ENCODE measurements around the gene USP17L29.
"Not testable (repeated sequence)": the region's sequence is repeated elsewhere in the genome, so short reads cannot be mapped to it uniquely, and the experiment has no call there.

USP17L29 gene

DNA sequence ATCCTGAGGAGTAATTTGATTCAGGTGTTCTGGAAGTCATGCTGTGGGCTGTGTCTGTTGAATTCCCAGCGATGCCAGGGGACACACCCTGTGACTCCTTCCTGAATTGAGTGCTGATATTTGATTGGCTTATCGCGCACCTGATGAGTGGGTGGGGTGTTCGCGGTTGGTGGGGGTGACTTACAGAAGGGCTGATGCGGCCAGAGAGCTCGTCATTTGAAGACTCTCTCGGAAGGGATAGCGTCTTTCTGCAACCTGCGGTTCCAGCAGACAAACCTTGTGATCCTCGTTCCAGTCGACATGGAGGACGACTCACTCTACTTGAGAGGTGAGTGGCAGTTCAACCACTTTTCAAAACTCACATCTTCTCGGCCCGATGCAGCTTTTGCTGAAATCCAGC, at the start of gene USP17L29:
Gene USP17L29 (plus strand): TSS at position 301 of the 400 bp plus-strand sequence. CDS start 0 bp downstream, at position 301.
- not testable (repeated sequence) for H3K4me1 Mint-ChIP-seq (ENCODE audit: low read depth); H3K9me3 Mint-ChIP-seq; H3K4me3 Mint-ChIP-seq; H3K27me3 Mint-ChIP-seq; H3K36me3 Mint-ChIP-seq (ENCODE audit: low read depth); H3K27ac Mint-ChIP-seq

DNA sequence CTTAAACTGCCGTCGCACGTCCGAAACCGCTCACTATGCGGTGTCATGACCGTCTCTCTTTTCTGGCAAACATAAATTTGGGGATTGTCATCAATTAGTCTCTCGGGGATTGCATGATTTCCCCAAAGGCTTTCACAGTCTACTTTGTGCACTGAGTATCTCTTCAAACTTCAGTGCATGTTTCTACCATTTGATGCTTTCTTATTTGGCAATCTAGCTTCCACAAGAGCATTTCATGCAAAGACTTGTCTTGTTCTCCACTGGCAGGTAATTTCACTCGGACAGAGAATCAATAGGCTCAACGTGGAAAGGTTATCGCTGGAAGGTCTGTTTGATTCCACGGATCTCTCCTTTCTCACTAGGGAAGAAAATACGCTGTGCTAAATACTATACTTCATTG, 29.2 kb upstream of the USP17L29 start:
- not testable (repeated sequence) for H3K4me1 Mint-ChIP-seq (ENCODE audit: low read depth); H3K9me3 Mint-ChIP-seq; H3K27me3 Mint-ChIP-seq; H3K36me3 Mint-ChIP-seq (ENCODE audit: low read depth); H3K27ac Mint-ChIP-seq; H3K4me3 Mint-ChIP-seq

- not testable (repeated sequence) for H3K27ac Mint-ChIP-seq; H3K4me1 Mint-ChIP-seq (ENCODE audit: low read depth); H3K36me3 Mint-ChIP-seq (ENCODE audit: low read depth); H3K4me3 Mint-ChIP-seq; H3K9me3 Mint-ChIP-seq; H3K27me3 Mint-ChIP-seq
These were observed 28.6 kb upstream of the USP17L29 start, which contains the start of gene USP17L24 for GRCh38 chr4:9324865-9325264. TSS of gene USP17L24 (plus strand) at chr4:9325165. CDS start at chr4:9325165, 0 bp downstream.

GRCh38 chr4:9329611-9330010, 23.8 kb upstream of the USP17L29 start, which contains the start of gene USP17L25:
TSS of gene USP17L25 (plus strand) at chr4:9329911. CDS start at chr4:9329911, 0 bp downstream.
- H3K4me3 Mint-ChIP-seq; H3K9me3 Mint-ChIP-seq; H3K4me1 Mint-ChIP-seq (ENCODE audit: low read depth); H3K36me3 Mint-ChIP-seq (ENCODE audit: low read depth); H3K27me3 Mint-ChIP-seq; H3K27ac Mint-ChIP-seq: not testable (repeated sequence)

DNA sequence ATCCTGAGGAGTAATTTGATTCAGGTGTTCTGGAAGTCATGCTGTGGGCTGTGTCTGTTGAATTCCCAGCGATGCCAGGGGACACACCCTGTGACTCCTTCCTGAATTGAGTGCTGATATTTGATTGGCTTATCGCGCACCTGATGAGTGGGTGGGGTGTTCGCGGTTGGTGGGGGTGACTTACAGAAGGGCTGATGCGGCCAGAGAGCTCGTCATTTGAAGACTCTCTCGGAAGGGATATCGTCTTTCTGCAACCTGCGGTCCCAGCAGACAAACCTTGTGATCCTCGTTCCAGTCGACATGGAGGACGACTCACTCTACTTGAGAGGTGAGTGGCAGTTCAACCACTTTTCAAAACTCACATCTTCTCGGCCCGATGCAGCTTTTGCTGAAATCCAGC, 19.1 kb upstream of the USP17L29 start, which contains the start of gene USP17L26:
Gene USP17L26 (plus strand): TSS at position 301 of the 400 bp plus-strand sequence. CDS start 0 bp downstream, at position 301.
- H3K4me3 Mint-ChIP-seq; H3K4me1 Mint-ChIP-seq (ENCODE audit: low read depth); H3K27me3 Mint-ChIP-seq; H3K36me3 Mint-ChIP-seq (ENCODE audit: low read depth); H3K9me3 Mint-ChIP-seq; H3K27ac Mint-ChIP-seq: not testable (repeated sequence)

GRCh38 chr4:9339103-9339502, 14.3 kb upstream of the USP17L29 start, which contains the start of gene USP17L5:
TSS of gene USP17L5 (plus strand) at chr4:9339403. CDS start at chr4:9339403, 0 bp downstream.
- H3K4me3 Mint-ChIP-seq = not testable (repeated sequence)

DNA sequence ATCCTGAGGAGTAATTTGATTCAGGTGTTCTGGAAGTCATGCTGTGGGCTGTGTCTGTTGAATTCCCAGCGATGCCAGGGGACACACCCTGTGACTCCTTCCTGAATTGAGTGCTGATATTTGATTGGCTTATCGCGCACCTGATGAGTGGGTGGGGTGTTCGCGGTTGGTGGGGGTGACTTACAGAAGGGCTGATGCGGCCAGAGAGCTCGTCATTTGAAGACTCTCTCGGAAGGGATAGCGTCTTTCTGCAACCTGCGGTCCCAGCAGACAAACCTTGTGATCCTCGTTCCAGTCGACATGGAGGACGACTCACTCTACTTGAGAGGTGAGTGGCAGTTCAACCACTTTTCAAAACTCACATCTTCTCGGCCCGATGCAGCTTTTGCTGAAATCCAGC, 9.6 kb upstream of the USP17L29 start, which contains the start of gene USP17L27:
Gene USP17L27 (plus strand): TSS at position 301 of the 400 bp plus-strand sequence. CDS start 0 bp downstream, at position 301.
- not testable (repeated sequence) for H3K9me3 Mint-ChIP-seq; H3K27me3 Mint-ChIP-seq; H3K4me1 Mint-ChIP-seq (ENCODE audit: low read depth); H3K4me3 Mint-ChIP-seq; H3K27ac Mint-ChIP-seq; H3K36me3 Mint-ChIP-seq (ENCODE audit: low read depth)

More at GRCh38 chr4:9339103-9339502, 14.3 kb upstream of the USP17L29 start, which contains the start of gene USP17L5:
- H3K4me1 Mint-ChIP-seq (ENCODE audit: low read depth); H3K27ac Mint-ChIP-seq; H3K9me3 Mint-ChIP-seq; H3K27me3 Mint-ChIP-seq; H3K36me3 Mint-ChIP-seq (ENCODE audit: low read depth): not testable (repeated sequence)

GRCh38 chr4:9348593-9348992, 4.8 kb upstream of the USP17L29 start, which contains the start of gene USP17L28:
TSS of gene USP17L28 (plus strand) at chr4:9348893. CDS start at chr4:9348893, 0 bp downstream.
- not testable (repeated sequence) for H3K4me1 Mint-ChIP-seq (ENCODE audit: low read depth); H3K9me3 Mint-ChIP-seq; H3K27ac Mint-ChIP-seq; H3K27me3 Mint-ChIP-seq; H3K4me3 Mint-ChIP-seq; H3K36me3 Mint-ChIP-seq (ENCODE audit: low read depth)

- H3K4me3 Mint-ChIP-seq; H3K36me3 Mint-ChIP-seq (ENCODE audit: low read depth); H3K27me3 Mint-ChIP-seq; H3K4me1 Mint-ChIP-seq (ENCODE audit: low read depth); H3K27ac Mint-ChIP-seq; H3K9me3 Mint-ChIP-seq: not testable (repeated sequence)
These were observed 2.6 kb upstream of the USP17L29 start for GRCh38 chr4:9350866-9351265.

- not testable (repeated sequence) for H3K36me3 Mint-ChIP-seq (ENCODE audit: low read depth); H3K4me1 Mint-ChIP-seq (ENCODE audit: low read depth); H3K9me3 Mint-ChIP-seq; H3K27me3 Mint-ChIP-seq; H3K4me3 Mint-ChIP-seq; H3K27ac Mint-ChIP-seq
These were observed 9.4 kb downstream of the USP17L29 start, which contains the start of gene USP17L30 for GRCh38 chr4:9362829-9363228. TSS of gene USP17L30 (plus strand) at chr4:9363129. CDS start at chr4:9363129, 0 bp downstream.

- H3K27me3 Mint-ChIP-seq; H3K9me3 Mint-ChIP-seq; H3K36me3 Mint-ChIP-seq (ENCODE audit: low read depth); H3K4me3 Mint-ChIP-seq; H3K27ac Mint-ChIP-seq; H3K4me1 Mint-ChIP-seq (ENCODE audit: low read depth): not testable (repeated sequence)
These were observed 26.4 kb downstream of the USP17L29 start for GRCh38 chr4:9379881-9380280.

GRCh38 chr4:9381012-9381534, 27.6 kb downstream of the USP17L29 start:
- not testable (repeated sequence) for H3K27ac Mint-ChIP-seq; H3K4me1 Mint-ChIP-seq (ENCODE audit: low read depth); H3K36me3 Mint-ChIP-seq (ENCODE audit: low read depth); H3K27me3 Mint-ChIP-seq; H3K9me3 Mint-ChIP-seq
- peak overlapping the region; percentile 33 for H3K4me3 Mint-ChIP-seq

DNA sequence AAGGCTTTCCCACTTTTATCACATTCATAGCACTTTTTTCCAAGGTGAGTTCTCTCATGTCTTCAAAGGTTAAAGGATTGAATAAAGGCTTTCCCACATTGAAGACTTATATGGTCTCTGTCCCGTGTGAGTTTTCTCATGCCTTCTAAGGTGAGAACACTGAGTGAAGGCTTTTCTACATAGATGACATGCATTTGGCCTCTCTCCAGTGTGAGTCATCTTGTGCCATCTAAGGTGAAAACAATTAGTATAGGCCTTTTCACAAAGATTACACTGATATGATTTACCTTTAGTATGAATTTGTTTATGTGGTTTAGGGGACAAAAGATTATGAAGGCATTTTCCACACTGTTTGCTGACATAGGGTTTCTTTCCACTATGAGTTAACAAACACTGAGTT, 30.7 kb downstream of the USP17L29 start:
- peaks cover 3% of the 10 kb centered on the region for H3K27me3 Mint-ChIP-seq
- no peak overlapping the region for H3K4me3 Mint-ChIP-seq
- peaks cover 3% of the 10 kb centered on the region for H3K4me1 Mint-ChIP-seq (ENCODE audit: low read depth)
- H3K27ac Mint-ChIP-seq = no peak overlapping the region
- H3K36me3 Mint-ChIP-seq (ENCODE audit: low read depth) = no peaks in the 10 kb centered on the region
- H3K9me3 Mint-ChIP-seq = no peaks in the 10 kb centered on the region

- not testable (repeated sequence) for H3K27ac Mint-ChIP-seq; H3K9me3 Mint-ChIP-seq; H3K27me3 Mint-ChIP-seq; H3K4me3 Mint-ChIP-seq; H3K36me3 Mint-ChIP-seq (ENCODE audit: low read depth); H3K4me1 Mint-ChIP-seq (ENCODE audit: low read depth)
These were observed 35.6 kb downstream of the USP17L29 start for GRCh38 chr4:9389001-9389400.

Data from stimulated activated naive CD8-positive, alpha-beta T cell treated with anti-CD3 and anti-CD28 coated beads, Interleukin-15, Interleukin-2, amounts not matched to agents 100 ng/mL and 50 ng/mL, for 24 hours (primary cell).